ENCODE measurements around the gene SPRING1. TPM values are rescaled to one million over a fixed set of nuclear protein-coding genes. Genes with fewer than 3 reads are reported as not detected.
"Not testable (repeated sequence)": the region's sequence is repeated elsewhere in the genome, so short reads cannot be mapped to it uniquely, and the experiment has no call there.

Gene SPRING1, protein sequence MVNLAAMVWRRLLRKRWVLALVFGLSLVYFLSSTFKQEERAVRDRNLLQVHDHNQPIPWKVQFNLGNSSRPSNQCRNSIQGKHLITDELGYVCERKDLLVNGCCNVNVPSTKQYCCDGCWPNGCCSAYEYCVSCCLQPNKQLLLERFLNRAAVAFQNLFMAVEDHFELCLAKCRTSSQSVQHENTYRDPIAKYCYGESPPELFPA
- total RNA-seq (2014; rRNA removed; shearing (Covaris generic)), result 38.7 and 47.4 TPM in 2 replicates

DNA sequence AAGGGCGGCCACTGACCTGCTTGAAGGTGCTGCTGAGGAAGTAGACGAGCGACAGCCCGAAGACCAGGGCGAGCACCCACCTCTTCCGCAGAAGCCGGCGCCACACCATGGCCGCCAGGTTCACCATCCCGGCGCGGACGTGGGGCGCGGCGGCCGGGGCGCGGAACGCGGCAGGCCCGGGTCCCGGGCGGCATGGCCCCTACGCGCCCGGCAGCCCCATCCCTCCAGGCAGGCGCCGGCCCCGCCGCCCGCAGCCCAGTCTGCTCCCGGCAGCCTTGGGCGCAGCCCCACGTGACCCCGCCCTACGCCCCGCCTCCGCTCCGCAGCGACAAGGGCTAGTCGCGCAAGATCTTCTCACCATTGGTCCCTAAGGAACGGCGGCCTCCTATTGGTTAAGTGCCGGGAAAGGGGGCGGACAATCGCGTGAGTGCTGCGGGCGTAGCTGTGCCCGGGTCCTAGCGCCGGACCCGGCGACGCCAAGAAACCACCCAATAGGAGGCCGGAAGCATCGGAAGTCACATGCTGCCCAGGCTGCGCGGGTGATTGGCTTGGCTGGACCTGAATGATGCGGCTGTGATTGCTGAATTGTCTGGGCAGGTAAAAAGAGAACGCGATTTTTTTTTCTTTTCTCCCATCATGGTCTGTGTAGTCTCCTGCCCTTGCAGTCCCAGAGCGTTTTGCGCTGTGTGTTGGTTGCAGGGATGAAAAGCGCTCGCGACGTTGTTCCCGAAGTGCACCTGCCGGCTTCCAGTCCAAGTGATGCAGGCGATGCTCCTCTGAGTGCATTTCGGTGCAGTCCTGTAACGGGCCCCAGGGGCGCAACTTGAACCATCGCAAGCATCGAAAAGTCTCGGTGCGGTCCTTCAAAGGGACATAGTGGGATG is at the start of gene SPRING1, which contains the start of gene RNFT2:
Gene SPRING1 (minus strand): TSS at position 296 of the 884 bp plus-strand sequence. CDS start 169 bp downstream, at position 127.
Gene RNFT2 (plus strand): TSS at position 542 of the 884 bp plus-strand sequence. CDS start 2,183 bp downstream, outside the sequence.
- peak; percentile 97 for DNase-seq (ENCODE audit: low spot score)

DNA sequence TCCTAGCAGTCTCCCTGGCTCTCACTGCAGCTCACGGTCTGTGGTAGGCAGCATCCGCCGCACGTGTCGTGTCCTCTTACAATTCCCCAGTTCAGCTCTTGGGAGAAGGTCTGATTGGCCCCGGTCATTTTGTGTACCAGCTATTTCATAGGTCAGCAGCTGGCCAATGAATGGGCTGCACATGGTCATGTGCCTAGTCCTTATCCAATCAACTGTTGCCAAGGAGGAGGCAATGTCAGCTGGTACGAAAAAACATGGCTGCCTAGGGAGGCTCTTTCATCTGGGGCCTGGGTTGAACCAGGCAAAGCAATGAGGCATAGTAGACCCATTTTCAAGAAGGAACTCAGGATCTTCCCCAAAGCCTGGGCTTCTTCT is 46.4 kb upstream of the SPRING1 start:
- DNase-seq (ENCODE audit: low spot score), result peak; percentile 31

DNA sequence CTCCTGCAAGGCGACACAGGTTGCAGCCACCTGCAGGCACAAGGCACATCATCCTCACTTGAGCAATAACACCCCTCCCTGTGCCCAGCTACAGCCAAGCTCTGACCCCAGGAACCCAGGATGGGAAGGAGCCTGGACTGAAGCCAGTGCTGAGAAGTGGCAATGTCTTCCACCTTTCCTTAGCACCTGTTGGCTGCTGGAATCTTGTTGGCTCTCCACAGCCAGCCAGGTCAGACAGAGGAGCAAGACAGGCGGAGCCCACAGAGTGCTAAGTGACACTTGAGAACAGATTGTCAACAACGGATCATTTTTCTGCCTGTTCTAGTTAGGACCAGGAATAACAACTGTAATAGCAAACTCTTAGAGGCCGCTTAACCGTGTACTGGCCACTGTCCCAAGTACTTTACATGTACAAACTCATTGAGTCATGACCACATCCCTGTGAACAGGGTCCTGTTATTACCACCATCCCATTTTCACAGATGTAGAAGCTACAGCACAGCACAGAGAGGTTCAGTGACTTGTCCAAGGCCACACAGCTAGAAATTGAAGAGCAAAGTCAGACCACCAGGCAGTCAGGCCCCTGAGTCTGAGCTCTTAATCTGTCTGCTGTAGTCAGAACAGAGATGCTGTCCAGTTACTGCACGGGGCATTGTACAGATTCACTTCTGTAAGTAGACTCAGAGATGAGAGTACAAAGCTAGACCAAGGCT is 45.8 kb upstream of the SPRING1 start:
- no peak for DNase-seq (ENCODE audit: low spot score)

DNA sequence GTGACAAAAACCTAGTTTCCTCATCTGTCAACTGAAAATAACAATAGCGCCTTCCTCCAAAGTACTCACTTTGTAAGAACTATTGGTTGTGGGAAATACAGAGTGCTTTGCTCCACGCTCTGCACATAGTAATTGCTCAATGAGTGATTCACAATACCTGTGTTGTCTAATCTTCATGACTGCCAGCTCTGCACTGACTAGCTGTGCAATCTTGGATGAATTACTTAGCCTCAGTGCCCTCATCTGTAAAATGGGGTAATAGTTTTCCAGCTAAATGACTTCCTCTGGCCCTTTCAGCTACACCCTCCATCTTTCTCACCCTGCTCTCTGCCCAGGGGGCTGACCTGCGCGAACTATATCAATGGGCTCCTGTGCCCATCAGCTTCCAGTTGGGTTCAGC is 43.1 kb upstream of the SPRING1 start:
- DNase-seq (ENCODE audit: low spot score), result no peak

DNA sequence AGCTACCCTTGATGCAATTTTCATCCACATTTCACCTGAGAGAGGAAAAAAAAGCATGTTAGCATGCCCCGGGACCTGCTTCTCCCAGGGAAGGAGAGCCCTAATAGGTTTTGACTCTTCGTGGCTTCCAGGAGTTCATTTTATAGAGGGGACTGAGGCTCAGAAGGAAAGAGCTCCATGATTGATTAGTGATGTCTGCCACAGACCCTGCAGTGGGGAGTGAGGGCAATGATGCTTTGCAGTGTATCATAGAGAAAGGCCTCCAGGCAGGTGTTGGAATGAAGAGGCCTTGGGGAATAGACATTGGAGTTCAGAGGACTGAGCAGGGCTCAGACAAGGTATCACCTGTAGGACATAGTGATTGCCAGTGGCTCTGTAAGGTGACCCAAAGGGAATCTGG is 41.7 kb upstream of the SPRING1 start:
- no peak for DNase-seq (ENCODE audit: low spot score)

DNA sequence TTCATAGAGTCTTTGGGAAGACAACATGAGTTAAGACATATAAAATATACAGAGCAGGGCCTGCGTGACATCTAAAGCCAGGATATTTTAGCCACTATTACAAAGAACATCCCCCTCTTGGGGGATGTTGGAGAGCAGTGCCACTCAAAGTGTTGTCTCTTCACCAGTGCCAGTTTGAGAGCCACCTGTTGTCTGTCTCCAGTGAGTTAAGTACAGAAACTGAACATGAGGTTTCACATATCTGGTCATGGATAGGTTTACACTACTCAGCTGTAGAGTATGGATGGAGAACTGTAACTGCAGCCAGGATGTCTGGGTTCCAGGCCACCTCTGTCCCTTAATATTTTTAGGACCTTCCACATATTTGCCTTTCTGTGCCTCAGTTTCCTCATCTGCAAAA is 39.4 kb upstream of the SPRING1 start:
- no peak for DNase-seq (ENCODE audit: low spot score)

DNA sequence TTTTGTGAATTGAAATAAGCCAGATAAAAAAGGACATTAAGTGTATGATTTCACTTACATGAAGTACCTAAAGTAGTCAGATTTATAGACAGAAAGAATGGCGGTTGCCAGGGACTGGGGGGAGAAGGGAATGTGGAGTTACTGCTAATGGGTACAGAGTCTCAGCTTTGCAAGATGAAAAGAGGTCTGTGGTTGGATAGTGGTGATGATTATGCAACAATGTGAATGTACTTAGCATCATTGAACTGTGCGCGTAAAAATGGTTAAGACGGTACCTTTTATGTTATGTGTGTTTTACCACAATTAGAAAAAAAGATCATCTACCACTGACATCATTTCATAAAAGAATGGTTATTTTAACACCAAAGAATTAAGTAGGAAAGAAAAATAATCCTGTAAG is 36.2 kb upstream of the SPRING1 start:
- no peak for DNase-seq (ENCODE audit: low spot score)

DNA sequence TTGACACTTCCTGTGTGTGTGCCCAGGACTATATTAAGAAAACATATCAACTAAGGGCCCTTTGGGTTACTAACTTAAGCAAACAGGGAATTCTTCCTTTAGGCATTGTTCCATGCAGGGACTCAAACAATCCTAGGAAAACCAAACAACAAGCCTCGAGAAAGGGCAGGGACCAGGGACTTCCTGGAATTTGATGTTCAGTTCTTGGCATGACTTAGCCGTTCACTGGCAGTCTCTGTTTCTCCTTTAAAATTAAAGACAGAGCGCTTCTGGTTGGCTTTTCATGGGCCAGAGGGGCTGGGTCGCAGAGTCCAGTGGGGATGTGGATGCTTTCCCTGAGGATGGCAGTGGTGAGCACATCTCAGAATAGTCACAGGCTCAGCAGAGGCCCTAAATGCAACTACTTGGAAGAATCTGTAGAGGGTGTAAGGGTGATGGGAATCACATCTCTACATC is 35.4 kb upstream of the SPRING1 start:
- DNase-seq (ENCODE audit: low spot score), result no peak

DNA sequence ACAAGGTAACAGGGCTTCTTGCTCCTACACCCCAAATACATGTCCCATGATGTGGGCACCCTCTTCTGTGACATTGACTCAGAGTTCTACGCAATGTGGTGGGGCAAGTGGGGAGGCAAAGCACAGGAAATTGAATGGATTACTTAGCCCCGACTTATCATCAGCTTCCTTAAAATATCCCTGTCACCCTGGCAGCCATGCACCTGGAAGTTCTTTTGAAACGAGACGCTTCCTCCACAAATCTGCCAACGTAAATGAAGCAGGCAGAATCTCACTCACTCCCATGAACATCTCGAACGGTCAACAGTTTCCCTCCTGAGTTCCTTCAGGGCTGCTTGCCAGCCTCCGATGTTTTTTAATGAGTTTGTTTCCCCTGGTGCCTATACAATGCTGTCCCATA is 33.8 kb upstream of the SPRING1 start:
- peak; percentile 29 for DNase-seq (ENCODE audit: low spot score)

DNA sequence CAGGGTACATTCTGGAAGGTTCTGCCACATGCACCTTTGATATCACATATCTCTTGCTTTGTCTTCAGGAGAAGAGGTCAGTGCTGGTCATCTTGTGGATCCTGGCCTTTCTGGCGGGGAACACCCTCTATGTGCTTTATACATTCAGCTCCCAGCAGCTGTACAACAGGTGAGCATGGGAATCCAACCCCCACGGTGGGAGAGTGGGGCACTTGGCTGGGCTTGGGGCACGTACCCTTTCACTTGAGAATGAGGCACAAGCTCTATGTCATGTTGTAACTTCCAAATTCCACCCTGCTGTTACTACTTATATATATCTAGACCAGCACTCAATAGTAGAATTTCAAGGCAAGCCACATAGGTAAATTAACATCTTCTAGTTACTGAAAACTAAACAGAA is 28.9 kb upstream of the SPRING1 start:
- DNase-seq (ENCODE audit: low spot score), result no peak

DNA sequence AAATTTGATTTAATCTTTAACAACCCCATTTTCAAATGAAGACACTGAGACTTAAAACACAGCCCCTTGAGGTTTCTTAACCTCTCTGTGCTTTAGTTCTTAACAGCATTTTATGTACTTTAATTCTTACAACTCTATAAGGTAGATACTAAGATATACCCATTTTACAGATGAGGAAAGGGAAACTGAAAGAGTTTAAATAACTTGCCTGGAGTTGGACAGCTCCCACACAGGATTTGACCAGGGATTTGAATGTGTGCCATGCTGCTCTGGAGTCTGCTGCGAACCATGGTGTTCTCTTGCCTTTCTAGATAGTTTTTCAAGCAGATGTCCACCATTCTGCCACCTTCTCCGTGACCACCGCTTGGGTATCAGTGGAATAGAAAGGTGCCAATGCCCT is 28.4 kb upstream of the SPRING1 start:
- no peak for DNase-seq (ENCODE audit: low spot score)

DNA sequence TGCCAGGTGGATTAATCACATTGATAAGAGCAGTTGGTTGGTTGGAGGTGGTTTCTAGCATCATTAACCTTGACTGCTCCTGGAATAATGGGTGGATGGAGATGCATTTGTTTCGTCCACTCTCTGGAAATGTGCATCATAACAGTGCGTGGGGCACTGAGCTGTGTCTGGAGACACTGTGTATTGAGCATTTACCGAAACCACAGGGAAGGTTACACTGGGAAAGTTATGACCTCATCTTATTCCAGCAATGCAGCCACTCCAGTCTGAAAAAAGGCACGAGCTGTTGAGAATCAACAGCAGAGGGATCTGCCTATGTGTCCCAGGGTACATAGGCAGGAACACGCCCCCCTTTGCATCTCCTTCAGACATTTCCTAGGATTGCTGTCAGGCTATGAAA is 27.4 kb upstream of the SPRING1 start:
- DNase-seq (ENCODE audit: low spot score), result no peak

DNA sequence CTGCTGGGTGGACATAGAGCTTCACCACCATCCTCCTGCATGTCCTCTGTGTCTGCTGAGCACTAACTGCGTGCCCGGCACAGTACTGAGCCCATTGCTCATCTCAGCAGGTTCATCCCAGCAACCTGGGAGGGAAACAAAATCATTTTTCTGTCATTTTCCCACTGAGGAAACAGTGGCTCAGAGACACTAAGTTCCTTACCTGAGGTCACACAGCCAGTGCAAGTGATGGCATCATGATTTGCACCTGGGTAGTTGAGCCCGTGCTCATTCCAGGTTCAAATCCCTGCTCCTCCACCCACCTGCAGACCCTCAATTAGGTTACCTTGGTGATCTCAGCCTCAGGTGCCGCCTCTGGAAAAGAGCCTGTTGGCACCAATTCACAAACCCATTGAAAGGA is 23.6 kb upstream of the SPRING1 start:
- no peak for DNase-seq (ENCODE audit: low spot score)

DNA sequence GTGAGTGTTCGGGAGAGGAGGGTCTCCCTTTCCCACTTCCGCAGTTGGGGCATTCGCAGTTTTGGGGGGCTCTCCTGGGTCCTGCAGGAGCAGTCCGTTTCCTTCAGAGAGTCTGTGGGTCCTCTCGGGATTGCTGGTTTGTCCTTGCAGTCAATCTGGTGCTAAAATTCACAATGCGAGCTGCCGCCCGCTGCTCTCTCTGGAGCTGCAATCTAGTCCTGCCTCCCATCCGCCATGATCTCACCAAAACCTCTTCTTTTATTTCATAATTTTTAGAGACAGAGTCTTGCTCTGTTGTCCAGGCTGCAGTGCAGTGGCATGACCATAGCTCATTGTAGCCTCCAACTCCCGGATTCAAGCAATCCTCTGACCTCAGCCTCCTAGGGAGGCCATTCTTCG is 22.8 kb upstream of the SPRING1 start:
- DNase-seq (ENCODE audit: low spot score), result no peak

DNA sequence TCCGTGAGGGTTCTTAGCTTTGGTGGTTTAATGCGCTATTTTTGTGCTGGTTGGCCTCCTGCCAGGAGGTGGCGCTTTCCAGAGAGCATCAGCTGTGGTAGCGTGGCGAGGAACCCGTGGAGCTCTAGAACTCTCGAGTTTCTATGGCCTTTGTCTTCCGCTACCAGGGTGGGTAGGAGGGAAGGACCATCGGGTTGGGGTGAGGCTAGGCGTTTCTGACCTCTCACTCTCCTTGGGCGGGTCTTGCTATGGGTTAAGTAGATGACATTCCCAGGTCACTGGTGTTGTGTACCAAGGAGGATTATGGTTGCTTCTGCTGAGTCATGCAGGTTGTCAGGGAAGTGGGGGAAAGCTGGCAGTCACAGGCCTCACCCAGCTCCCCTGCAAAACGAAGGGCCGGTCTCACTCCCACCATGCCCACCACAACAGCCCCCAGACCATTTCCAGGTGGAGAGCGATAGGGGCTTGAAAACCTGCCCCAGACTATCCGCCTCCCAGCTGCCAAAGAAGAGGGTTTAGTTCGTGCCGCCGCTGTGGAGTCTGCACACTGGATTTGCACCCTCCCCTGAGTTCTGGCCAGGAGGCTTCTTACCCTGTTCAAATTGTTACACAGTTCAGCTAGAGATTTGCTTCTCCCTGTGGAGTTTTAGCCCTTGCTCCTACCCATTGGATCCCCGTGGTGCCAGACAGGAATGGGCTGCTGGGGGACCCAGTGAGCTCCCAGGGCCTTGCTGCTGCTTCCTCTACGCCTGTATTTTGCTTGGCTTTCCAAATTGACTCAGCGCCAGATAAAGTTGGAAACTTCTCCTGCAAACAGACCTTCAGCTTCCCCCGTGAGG is 22.1 kb upstream of the SPRING1 start:
- no peak for DNase-seq (ENCODE audit: low spot score)

DNA sequence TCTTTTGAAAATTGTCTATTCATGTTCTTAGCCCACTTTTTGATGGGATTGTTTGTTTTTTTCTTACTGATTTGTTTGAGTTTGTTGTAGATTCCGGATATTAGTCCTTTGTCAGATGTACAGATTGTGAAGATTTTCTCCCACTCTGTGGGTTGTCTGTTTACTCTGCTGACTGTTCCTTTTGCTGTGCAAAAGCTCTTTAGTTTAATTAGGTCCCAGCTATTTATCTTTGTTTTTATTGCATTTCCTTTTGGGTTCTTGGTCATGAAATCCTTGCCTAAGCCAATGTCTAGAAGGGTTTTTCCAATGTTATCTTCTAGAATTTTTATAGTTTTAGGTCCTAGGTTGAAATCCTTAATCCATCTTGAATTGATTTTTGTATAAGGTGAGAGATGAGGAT is 16.9 kb upstream of the SPRING1 start:
- not testable (repeated sequence) for DNase-seq (ENCODE audit: low spot score)

DNA sequence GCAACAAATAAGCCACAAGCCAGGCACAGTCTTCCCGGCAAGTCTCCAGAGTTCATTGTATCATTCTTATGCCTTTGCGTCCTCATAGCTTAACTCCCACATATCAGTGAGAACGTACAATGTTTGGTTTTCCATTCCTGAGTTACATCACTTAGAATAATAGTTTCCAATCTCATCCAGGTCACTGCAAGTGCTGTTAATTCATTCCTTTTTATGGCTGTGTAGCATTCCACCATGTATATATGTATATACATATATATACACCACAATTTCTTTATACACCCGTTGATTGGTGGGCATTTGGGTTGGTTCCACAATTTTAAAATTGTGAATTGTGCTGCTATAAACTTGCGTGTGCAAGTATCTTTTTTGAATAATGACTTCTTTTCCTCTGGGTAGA is 16.2 kb upstream of the SPRING1 start:
- not testable (repeated sequence) for DNase-seq (ENCODE audit: low spot score)

DNA sequence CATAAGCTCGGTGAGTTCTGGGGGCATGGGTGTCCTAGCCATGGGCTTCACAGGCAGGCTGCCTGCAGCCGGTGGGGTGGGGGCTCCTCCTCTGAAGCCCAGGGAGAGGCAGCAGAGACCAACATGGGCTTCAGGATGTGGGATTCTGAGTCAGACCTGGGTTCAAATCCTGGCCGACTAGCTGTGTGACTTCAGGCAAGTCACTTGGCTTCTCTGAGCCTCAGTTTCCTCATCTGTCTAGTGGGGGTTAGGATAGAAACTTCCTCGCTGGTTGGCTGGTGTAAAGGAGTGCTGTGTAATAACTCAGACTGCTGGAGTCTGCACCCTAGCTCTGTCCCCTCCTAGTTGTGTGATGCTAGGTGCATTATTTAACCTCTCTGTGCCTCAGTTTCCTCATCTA is 12.4 kb upstream of the SPRING1 start:
- DNase-seq (ENCODE audit: low spot score), result no peak

DNA sequence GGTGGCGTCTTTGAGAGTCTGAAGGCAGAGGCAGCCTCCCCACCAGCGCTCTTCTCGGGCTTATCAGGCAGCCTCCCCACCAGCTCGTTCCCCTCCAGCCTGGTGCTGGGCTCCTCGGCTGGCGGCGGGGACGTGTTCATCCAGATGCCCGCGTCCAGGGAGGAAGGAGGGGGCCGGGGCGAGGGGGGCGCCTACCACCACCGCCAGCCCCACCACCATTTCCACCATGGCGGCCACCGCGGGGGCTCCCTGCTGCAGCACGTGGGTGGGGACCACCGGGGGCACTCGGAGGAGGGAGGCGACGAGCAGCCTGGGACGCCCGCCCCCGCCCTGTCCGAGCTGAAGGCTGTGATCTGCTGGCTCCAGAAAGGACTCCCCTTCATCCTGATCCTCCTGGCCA is 12.0 kb upstream of the SPRING1 start:
- DNase-seq (ENCODE audit: low spot score), result no peak

DNA sequence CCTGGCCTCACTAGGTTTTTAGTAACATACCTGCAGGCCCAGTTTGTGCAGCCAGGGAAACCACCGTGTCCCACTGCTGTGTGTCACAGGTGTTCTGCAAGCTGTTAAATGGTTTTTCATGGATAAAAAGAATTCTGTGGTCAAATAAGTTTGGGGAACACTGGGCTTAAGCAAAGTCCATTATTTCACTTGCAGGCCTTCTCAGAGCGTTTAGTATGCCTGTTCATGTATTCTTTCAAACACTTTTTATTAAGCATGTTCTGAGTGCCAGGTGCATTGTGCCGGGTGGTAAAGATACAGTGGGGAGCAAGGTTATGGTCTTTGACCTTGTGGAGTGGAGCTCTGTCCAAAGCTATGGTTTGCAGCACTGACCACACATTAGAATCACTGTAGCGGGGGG is 7.7 kb upstream of the SPRING1 start:
- no peak for DNase-seq (ENCODE audit: low spot score)

DNA sequence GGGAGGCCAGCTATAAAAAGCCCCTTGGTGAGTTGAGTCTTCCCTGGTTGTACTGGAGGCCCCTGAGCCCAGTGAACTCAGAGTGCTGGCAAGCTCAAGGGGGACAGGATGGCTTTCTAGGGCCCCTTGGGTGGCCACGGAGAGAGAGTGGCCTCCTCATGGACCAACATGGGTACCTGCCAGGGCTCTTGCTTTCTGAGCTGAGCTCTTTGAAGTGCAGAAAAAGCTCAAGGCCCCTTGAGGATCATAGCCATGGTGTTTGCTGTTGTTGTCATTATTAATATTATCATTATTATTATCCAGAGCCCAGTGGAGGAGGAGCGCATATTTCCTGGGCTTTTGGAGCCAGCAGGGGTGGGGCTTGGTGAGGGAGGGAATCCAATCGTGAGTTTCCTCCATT is 6.9 kb upstream of the SPRING1 start:
- DNase-seq (ENCODE audit: low spot score), result no peak

DNA sequence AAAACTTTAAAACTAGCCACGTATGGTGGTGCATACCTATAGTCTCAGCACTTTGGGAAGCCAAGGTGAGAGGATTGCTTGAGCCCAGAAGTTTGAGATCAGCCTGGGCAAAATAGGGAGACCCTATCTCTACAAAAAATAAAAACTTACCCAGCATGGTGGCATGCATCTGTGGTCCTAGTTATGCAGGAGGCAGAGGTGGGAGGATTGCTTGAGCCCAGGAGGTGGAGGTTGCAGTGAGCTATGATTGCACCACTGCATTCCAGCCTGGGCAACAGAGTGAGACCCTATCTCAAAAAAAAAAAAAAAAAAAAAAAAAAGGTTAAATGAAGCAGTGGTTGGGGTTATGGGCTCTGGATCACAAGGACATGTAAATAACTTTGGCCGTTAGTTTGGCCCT is 4.9 kb upstream of the SPRING1 start:
- DNase-seq (ENCODE audit: low spot score), result not testable (repeated sequence)
